ENCODE data around the gene ASS1.

Gene ASS1

DNA sequence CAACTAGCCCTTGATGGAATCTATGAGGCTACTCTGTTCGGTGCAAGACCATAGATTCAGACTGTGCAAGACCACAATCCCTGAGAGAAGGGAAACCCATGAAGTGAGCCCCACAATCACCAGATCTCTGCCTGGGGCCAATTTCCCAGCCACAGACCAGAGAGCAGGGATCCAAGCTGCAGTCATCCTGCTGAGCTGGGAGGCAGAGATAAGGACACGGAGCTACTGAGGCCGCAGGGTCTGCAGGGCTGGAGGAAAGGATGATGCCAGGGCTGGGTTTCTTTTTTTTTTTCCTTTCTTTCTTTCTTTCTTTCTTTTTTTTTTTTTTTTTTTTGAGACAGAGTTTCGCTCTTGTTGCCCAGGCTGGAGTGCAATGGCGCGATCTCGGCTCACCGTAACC is 86.9 kb downstream of the ASS1 start:
- DNase-seq (ENCODE audit: low read depth), result no peak

DNA sequence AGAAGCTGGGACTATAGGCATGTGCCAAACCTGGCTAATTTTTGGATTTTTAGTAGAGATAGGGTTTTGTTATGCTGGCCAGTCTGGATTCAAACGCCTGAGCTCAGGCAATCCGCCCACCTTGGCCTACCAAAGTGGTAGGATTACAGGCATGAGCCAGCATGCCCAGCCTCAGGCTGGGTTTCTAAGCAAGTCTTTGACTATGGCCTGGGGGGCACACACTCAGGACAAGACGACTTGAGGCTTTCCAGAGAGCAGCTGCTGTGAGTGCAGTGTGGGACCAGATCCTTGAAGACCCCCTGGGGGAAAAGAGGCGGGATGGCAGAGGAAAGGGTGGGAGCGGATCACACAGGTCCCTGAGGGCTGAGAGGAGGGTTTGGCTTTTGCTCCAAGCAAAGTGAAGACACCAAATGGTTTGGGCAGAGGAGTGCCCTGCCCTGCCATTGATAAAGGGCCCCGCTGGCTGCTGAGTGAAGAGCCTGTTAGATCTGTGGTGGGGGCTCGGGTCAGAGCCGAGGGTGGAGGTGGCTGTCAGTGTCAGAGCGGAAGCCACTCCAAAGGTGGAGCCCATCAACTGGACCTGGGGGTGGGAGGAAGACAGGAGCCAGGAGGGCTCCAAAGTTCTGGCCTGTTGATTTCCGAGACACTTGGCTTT is 87.8 kb downstream of the ASS1 start:
- DNase-seq (ENCODE audit: low read depth), result no peak

DNA sequence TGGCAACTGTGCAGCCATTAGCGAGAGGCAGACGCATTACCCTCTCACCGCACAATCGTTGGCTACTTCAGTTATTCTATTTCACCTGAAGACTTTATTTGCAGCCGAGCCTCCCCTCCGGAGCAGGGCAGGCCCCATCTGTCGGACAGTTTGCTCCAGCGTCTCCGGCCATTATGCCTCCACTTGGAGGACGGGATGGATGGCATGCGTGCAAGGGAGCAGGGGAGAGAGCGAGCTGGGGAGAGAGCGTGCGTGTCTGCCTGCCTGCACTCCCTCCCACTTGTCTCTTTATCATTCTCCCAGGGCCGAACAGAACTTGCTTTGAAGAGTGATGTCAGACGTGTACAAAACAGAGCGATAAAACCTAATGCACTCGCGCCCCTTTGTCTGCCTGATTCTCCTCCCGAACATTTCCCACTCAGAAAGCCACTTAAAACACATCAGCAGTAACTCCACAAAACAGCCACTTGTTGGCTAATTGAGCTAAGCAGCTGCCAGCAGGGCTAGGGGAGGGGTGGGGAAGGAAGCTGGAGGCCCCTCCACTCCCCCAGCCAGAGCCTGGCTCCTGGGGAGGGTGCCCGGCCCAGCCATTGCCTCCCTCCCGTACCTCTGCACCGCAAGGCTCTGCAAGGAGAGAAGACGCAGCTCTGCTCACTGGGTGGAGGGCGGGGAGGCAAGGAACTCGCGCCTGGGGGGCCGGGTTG is 91.2 kb downstream of the ASS1 start:
- DNase-seq (ENCODE audit: low read depth), result no peak

DNA sequence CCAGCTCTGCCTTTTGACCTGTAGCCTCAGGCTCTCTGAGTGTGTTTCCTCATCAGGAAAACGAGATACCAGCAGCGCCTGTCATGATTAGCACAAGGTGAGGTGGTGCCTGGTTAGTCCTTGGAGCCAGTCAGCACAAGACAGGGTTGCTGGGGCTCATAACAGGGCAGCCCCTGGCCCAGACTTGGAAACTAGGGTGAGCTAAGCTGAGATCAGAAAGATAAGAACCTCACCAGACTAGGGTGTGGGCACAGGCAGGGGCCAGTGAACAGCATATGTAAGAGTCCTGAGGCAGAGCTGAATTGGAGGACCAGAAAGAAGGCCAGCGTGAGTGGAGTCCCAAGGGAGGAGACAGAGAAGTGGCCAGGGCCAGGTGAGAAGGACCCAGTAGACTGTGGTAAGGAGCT is 91.9 kb downstream of the ASS1 start:
- no peak for DNase-seq (ENCODE audit: low read depth)

DNA sequence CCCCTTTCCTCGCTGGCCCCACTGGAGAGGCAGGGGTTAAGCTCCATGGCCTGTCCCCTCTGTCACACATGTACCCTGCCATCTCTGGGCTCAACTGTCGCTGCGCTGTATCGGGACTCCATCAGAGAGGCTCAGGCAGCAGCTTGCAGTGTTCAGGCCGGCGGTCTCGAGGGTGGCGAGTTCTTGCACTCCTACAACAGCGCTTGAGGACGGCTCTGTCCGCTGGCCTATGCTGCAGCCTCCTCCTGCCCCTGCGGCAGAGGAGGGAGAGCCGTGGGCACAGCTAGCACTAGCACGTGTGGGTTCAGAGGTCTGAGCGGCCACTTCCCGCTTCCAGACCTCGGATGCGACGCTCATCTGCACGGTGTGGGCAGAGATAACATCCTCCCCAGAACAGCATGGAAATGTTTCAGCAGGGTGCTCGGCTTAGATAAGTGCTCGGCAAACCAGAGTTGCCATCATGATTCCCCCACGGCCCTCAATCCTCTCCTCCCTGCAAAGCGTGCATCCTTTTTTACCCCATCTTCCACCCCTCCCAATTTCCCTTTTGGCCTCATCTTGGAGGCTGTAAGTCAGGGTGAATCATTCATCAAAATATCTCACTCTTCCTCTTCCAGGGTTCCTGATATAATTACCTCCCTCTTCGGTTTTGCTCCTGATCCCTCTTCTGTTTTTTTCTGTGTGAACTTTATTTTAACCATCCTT is 92.7 kb downstream of the ASS1 start:
- DNase-seq (ENCODE audit: low read depth), result no peak

DNA sequence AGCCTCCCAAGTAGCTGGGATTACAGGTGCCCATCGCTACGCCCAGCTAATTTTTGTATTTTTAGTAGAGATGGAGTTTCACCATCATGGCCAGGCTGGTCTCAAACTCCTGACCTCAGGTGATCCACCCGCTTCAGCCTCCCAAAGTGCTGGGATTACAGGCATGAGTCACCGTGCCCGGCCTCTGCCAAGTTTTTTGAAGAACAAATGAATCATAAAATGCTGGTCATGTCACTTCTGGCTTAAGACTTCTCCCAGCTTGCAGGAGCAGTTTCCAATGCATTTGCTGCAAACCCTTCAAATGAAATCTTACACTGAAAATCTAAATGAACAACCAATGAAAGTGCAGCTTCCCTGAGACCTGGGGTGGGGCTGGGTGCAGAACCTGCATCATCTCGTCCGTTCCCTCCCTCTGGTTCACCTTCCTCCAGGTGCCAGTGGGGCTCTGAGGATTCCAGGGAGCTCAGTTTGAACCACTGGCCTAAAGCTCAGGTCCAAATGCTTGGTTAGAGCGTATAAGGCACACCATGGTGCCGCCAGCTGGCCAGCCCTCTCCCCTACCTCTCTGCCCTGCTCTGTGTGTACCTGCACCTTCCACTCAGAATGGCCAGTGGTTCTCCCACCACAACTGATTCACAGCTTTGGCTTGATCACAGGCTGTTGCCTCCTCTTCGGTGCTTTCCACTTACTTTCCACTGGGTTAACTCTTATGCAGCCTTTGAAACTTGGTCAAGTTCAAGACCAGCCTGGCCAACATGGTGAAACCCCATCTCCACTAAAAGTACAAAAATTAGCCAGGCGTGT is 94.9 kb downstream of the ASS1 start:
- no peak for DNase-seq (ENCODE audit: low read depth)

DNA sequence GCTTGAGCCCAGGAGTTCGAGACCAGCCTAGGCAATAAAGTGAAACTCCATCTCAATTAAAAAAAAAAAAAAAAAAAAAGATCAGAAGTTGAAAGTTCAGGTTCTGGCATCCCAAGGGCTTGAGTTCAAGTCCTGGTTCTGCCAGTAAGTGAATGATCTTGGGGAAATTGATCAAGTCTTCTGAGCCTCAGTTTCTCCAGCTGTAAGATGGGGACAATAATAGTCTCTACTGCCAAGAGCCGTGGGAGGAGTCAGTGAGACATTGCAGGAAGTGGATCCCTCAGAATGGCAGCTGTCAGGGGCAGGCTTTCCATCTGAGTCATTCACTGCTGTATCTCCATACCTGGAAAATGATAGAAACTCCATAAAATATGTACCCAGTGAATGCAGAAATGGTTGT is 96.8 kb downstream of the ASS1 start:
- no peak for DNase-seq (ENCODE audit: low read depth)

DNA sequence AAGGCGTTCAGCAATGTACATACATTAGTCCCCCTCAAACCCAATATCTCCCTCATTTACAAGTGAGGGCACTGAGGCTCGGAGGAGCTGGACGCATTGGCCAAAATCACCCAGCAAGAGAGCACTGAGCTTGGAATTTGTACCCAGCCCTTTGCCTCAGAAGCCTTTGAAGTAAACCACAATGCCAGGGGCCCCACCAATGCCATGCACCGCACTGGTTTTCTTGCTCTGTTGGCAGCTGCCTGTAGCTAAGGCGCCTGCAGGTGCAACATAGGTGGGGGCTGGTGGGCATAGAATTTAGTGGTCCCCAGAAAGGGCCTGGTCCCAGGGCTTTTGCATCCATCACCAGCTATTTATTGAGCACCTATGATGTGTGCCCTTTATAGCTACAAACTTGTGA is 97.3 kb downstream of the ASS1 start:
- no peak for DNase-seq (ENCODE audit: low read depth)

DNA sequence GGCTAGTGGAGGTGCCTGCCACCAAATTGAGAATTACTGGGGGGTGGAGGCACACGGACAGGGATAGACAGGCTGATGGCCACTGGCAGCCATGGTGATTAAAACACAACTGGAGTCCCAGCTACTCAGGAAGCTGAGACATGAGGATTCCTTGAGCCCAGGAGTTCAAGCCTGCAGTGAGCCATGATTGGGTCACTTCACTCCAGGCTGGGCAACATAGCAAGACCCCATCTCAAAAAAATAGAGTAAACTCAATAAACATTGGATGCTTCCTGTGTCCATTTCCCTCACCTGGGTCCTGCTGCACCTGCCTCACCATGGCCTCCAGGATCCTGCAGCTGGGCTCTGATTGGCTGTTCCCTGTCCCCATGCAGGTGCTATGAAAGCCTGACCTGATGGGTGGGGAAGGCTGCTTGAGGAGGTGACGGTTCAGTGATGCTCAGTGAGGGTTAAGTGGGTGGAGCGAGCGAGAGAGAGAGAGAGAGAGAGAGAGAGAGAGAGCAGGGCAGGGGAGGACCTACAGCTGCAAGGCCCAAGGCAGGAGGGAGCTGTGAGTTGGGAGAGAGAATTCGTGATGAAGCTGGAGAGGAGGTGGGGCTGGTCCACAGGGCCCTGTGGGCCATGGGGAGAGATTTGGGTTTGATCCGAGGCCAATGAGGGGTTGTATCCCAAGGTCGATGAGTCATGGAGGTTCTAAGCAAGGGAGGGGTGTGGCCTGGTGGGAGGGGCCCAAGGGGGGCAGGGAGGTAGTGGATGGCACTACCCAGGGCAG is 97.9 kb downstream of the ASS1 start:
- DNase-seq (ENCODE audit: low read depth), result no peak

DNA sequence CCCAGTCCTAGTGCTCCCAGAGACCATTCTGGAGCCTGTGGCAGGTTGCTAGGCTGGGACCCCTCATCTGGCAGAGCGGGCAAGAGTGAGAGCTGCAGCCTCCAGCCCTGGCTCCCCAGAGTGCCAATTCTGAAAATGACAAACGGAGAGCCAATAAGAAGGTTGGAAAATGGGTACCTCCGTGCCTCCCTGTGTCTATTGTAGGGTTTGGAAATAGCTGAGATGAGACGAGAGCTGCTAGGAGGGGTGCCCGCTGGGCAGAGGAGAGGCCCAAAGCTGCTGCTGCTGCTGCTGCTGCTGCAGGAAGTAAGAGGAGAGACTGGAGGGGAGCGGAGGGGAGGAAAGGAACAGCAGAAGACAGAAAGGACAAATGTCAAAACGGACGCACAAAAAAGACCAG is 98.6 kb downstream of the ASS1 start:
- DNase-seq (ENCODE audit: low read depth), result no peak

DNA sequence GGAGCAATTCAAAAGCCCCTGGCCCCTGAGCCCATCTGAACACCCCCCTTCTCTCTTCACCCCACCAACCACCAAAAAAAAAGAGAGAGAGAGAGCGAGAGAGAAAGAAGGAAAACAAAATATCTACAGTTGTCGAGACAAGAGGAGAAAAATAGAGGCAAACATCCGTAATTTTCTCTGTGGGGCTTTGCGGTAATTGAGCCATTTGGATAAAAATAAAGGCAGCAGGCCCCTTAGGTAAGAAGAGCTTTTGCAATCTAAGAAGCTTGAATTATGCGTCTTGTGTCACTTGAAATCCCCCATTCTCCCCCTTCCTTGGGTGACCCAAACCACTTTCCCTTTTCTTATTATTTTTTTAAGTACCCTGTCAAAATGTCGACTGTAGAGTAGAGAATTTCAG is 99.1 kb downstream of the ASS1 start:
- no peak for DNase-seq (ENCODE audit: low read depth)

DNA sequence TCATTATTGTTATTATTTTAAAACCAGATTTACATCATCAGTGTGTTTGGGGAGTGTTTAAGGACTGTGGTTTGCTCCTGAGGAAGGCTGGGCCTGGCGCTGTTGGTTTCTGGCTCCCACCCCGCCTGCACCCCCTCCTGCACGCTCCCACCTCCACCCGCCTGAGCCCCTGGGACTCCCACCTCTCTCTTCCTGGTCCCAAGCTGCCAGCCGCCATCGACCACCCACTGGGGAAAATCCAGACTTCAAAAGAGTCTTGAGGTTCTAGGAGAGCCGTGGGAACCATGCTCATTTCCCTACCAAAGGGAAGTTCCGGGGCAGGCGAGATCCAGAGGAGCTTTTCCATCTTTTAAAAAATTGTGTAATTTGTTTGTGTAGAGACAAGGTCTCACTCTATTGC is 99.6 kb downstream of the ASS1 start:
- DNase-seq (ENCODE audit: low read depth), result no peak

DNA sequence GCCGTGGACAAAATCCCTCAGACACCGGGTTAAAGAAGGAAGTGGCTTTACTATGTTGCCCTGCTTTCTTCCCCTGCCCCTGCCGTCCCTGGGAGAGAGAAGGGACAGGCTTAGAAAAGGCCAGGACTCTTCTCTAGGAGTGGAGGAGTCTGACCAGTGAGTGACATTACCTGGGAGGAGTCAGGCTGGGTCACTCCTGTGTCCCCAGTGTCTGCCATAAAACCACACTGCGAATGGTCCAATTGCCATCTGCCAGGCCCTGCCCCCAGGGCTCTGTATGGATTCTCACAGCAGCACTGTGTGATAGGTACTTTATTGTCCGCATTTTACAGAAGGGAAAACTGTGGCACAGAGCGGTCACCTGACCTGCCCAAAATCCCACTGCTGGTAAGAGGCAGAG is 103.3 kb downstream of the ASS1 start:
- no peak for DNase-seq (ENCODE audit: low read depth)

DNA sequence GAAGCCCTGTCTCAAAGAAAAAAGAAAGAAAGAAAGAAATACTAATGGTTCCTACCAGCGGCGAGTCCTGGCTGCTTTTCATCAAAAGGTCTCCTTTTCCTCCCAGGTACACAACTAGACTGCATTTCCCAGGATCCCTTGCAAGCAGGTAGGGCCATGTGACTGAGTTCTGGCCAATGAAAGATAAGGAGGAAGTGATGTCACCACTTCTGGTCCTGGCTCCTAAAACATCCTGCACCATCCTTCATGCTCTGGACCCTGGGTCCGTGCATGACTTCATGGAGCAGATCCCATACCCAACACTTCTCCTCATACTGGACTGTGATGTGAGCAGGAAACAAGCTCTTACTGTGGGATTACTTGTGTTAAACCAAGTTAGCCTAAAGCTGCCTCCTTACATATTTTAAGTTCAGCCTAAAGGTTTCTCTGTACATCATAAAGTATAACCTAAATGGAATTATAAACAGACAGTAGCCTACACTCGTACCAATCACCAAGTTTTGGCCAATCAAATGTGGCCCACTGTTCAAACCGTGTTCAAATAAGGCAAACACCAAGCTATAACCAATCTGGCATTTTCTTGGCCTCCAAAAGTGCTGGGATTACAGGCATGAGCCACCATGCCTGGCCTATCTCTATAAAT is 104.5 kb downstream of the ASS1 start:
- DNase-seq (ENCODE audit: low read depth), result no peak

Measured in T-helper 22 cell (primary cell).